ENCODE results near the gene ARHGAP45. TPM values are rescaled to one million over a fixed set of nuclear protein-coding genes. Genes with fewer than 3 reads are reported as not detected.
A peak's percentile ranks its signal among the peaks of the same experiment; 100 is the strongest.

Gene ARHGAP45
- total RNA-seq, 2 donors from 2014 or later = 37.9 to 42.6 TPM

DNA sequence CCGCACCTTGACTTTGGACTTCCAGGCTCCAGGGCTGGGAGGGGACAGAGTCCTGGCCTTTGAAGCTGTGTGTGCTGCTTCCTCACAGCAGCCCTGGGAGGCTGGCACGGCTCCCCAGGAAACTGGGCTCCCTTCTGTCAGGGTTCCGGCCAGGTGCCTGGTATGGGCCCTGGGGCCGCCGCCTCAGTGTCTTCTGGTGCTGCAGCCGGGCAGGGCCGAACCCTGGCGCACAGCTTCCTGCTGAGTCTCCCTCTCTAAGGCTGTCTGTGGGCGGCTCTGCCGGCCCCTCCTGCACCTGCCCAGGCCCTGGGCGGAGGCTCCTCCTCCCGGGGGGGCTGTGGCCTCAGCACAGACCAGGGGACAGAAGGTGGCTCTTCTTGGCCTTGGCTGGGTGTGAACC, 69.2 kb downstream of the ARHGAP45 start:
- Histone ChIP-seq H3K36me3 (peaks cover 2% of the 10 kb centered on the region), H3K4me1 (ENCODE audit: control insufficient read depth in 1 of 2, low read depth in 2 of 2) (peaks cover 23 to 25% of the 10 kb centered on the region in 2 donors), H3K27me3 (replicated peaks; ENCODE audit: insufficient read depth) (no peaks in the 10 kb centered on the region), H3K9me3 (no peaks in the 10 kb centered on the region), H3K4me3 (no peak overlapping the region), H3K27ac (peak overlapping the region in 1 of 2 donors; percentile 25)
- ATAC-seq (ENCODE audit: insufficient number of reproducible peaks, low FRiP score, low read depth) = no peak
- no peak for DNase-seq (ENCODE audit: low spot score)
- TF ChIP-seq, protein P1, sequence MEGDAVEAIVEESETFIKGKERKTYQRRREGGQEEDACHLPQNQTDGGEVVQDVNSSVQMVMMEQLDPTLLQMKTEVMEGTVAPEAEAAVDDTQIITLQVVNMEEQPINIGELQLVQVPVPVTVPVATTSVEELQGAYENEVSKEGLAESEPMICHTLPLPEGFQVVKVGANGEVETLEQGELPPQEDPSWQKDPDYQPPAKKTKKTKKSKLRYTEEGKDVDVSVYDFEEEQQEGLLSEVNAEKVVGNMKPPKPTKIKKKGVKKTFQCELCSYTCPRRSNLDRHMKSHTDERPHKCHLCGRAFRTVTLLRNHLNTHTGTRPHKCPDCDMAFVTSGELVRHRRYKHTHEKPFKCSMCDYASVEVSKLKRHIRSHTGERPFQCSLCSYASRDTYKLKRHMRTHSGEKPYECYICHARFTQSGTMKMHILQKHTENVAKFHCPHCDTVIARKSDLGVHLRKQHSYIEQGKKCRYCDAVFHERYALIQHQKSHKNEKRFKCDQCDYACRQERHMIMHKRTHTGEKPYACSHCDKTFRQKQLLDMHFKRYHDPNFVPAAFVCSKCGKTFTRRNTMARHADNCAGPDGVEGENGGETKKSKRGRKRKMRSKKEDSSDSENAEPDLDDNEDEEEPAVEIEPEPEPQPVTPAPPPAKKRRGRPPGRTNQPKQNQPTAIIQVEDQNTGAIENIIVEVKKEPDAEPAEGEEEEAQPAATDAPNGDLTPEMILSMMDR (IDR thresholded peaks at IDR 0.05) = no peak

Other genes starting within 250 kb of the ARHGAP45 start
- gene PLPPR3, start 245.2 kb upstream of the ARHGAP45 start, total RNA-seq = not detected
- 1 to 10 TPM in 1 of 2 donors, not detected in 1; 1.1 TPM for gene AZU1, start 239.3 kb upstream of the ARHGAP45 start, total RNA-seq
- not detected for gene PRTN3, start 226.2 kb upstream of the ARHGAP45 start, total RNA-seq
- under 1 TPM in 1 of 2 donors, not detected in 1; 0.41 TPM for gene ELANE, start 214.9 kb upstream of the ARHGAP45 start, total RNA-seq
- 100 to 1,000 TPM; 472 to 781 TPM for gene CFD, start 207.5 kb upstream of the ARHGAP45 start, total RNA-seq
- 10 to 100 TPM; 29.1 to 38.0 TPM for gene MED16, start 174.0 kb upstream of the ARHGAP45 start, total RNA-seq
- not detected for gene RNU6-9, start 173.7 kb upstream of the ARHGAP45 start, total RNA-seq
- 10 to 100 TPM; 37.6 to 42.4 TPM for gene R3HDM4, start 153.9 kb upstream of the ARHGAP45 start, total RNA-seq
- gene KISS1R, start 149.8 kb upstream of the ARHGAP45 start, total RNA-seq = not detected
- 10 to 100 TPM in 1 of 2 donors, 1 to 10 TPM in 1; 3.3 to 11.2 TPM for gene ARID3A, start 141.1 kb upstream of the ARHGAP45 start, total RNA-seq
- gene WDR18, start 82.8 kb upstream of the ARHGAP45 start, total RNA-seq = 10 to 100 TPM in 1 of 2 donors, 1 to 10 TPM in 1; 6.8 to 27.6 TPM
- gene GRIN3B, start 66.7 kb upstream of the ARHGAP45 start, total RNA-seq = under 1 TPM in 1 of 2 donors, not detected in 1; 0.14 TPM
- gene TMEM259, start 46.0 kb upstream of the ARHGAP45 start, total RNA-seq = 100 to 1,000 TPM; 183 to 267 TPM
- not detected for gene RNU6-2, start 45.6 kb upstream of the ARHGAP45 start, total RNA-seq
- 100 to 1,000 TPM in 1 of 2 donors, 10 to 100 TPM in 1; 96.9 to 193 TPM for gene CNN2, start 40.6 kb upstream of the ARHGAP45 start, total RNA-seq
- 1 to 10 TPM; 6.0 to 7.0 TPM for gene ABCA7, start 27.1 kb upstream of the ARHGAP45 start, total RNA-seq
- gene POLR2E, start 28.2 kb downstream of the ARHGAP45 start, total RNA-seq = 100 to 1,000 TPM; 129 to 149 TPM
- 100 to 1,000 TPM; 259 to 441 TPM for gene GPX4, start 36.8 kb downstream of the ARHGAP45 start, total RNA-seq
- 100 to 1,000 TPM in 1 of 2 donors, 10 to 100 TPM in 1; 55.4 to 182 TPM for gene SBNO2, start 107.1 kb downstream of the ARHGAP45 start, total RNA-seq
- gene STK11, start 138.6 kb downstream of the ARHGAP45 start, total RNA-seq = 10 to 100 TPM; 60.2 to 70.0 TPM
- gene CBARP, start 170.8 kb downstream of the ARHGAP45 start, total RNA-seq = 1 to 10 TPM in 1 of 2 donors, under 1 TPM in 1; 0.27 to 1.9 TPM
- gene ATP5F1D, start 174.6 kb downstream of the ARHGAP45 start, total RNA-seq = 10 to 100 TPM; 40.4 to 45.1 TPM
- gene MIDN, start 181.4 kb downstream of the ARHGAP45 start, total RNA-seq = 100 to 1,000 TPM in 1 of 2 donors, 10 to 100 TPM in 1; 80.1 to 124 TPM
- gene CIRBP, start 202.2 kb downstream of the ARHGAP45 start, total RNA-seq = 100 to 1,000 TPM; 492 to 644 TPM
- gene FAM174C, start 208.4 kb downstream of the ARHGAP45 start, total RNA-seq = 10 to 100 TPM; 18.8 to 40.8 TPM
- gene EFNA2, start 218.7 kb downstream of the ARHGAP45 start, total RNA-seq = not detected

Measured in thoracic aorta (tissue), 2 donors.